VCaP (cell line): ENCODE data around the gene BLMH.

Source experiments
- H3K27ac ChIP-seq: fragments of 450-650 bp; 2 replicates; pipeline ENCODE4 v1.5.1; 2017
- CTCF ChIP-seq: fragments of 450-650 bp; conservative IDR thresholded peaks from 2 replicates; pipeline ENCODE4 v1.5.1; 2017; ENCODE audit warnings: mild to moderate bottlenecking, moderate library complexity

The BLMH gene

GRCh38 chr17:30318155-30318554, 26.4 kb upstream of the BLMH start:
- H3K27ac ChIP-seq, result peak overlapping the region; percentile 40
- TF ChIP-seq CTCF, result no peak

- TF ChIP-seq CTCF, result no peak
- peak overlapping the region; percentile 40 for H3K27ac ChIP-seq
Observed at GRCh38 chr17:30316736-30317135, 25.0 kb upstream of the BLMH start.

- TF ChIP-seq CTCF, result no peak
- no peak overlapping the region for H3K27ac ChIP-seq
Observed at GRCh38 chr17:30315106-30315505, 23.4 kb upstream of the BLMH start.

- TF ChIP-seq CTCF, result no peak
- H3K27ac ChIP-seq, result no peak overlapping the region
Observed at GRCh38 chr17:30314474-30314873, 22.7 kb upstream of the BLMH start.

GRCh38 chr17:30312226-30312625, 20.5 kb upstream of the BLMH start:
- TF ChIP-seq CTCF, result no peak

GRCh38 chr17:30310562-30310961, 18.8 kb upstream of the BLMH start:
- no peak for TF ChIP-seq CTCF
- H3K27ac ChIP-seq, result no peak overlapping the region

More at GRCh38 chr17:30312226-30312625, 20.5 kb upstream of the BLMH start:
- no peak overlapping the region for H3K27ac ChIP-seq

GRCh38 chr17:30309591-30309990, 17.8 kb upstream of the BLMH start:
- TF ChIP-seq CTCF, result no peak

GRCh38 chr17:30308406-30308805, 16.7 kb upstream of the BLMH start:
- no peak for TF ChIP-seq CTCF
- H3K27ac ChIP-seq, result no peak overlapping the region

More at GRCh38 chr17:30309591-30309990, 17.8 kb upstream of the BLMH start:
- H3K27ac ChIP-seq, result no peak overlapping the region
